T-cell (primary cell): ENCODE data around the gene SSH3. TPM values are rescaled to one million over a fixed set of nuclear protein-coding genes. Genes with fewer than 3 reads are reported as not detected.
"Not testable (repeated sequence)": the region's sequence is repeated elsewhere in the genome, so short reads cannot be mapped to it uniquely, and the experiment has no call there.

Source experiments
- ATAC-seq, 4 experiments: fragments of 200-7000 bp in 3 of 4; fragments of 150-1000 bp in 1 of 4; cut with Tn5 transposase; replicated peaks in 1 of 4; 1 replicate in 3 of 4; 2 replicates in 1 of 4; pipeline ENCODE4 v1.10.0; 2021; ENCODE audit warnings: moderate library complexity in 3 of 4, mild to moderate bottlenecking in 2 of 4, moderate number of reproducible peaks in 1 of 4
- CTCF ChIA-PET, 2 donors: fragments of 300-600 bp; sonication (Branson Sonifier 250); formaldehyde crosslinking; loops; one replicate each; lab custom pipeline; 2022; ENCODE audit warnings: antibody characterized with exemption in 2 of 2; lab: Charles Lee
- POLR2A ChIA-PET, 2 donors: fragments of 300-600 bp; sonication (Branson Sonifier 250); formaldehyde crosslinking; loops; one replicate each; lab custom pipeline; 2022; ENCODE audit warnings: antibody characterized with exemption in 2 of 2; lab: Charles Lee
- DNase-seq, 35 experiments: peaks; one replicate each; pipeline versions ENCODE4 v3.0.0 to v3.0.0-alpha.2; 2013 to 2023
- H3K27ac ChIP-seq: one replicate; pipeline ENCODE4 v1.5.1; 2013; ENCODE audit warnings: low read length
- H3K27me3 ChIP-seq, 2 experiments: replicated peaks in 1 of 2; 1 replicate in 1 of 2; 2 replicates in 1 of 2; pipeline versions ENCODE4 v1.6.1 to v1.7.0; 2013; ENCODE audit warnings: low read length in 1 of 2, mixed read lengths in 1 of 2; ENCODE audit not compliant: control insufficient read depth in 2 of 2, insufficient read depth in 2 of 2; ENCODE audit errors: extremely low read depth in 1 of 2
- H3K36me3 ChIP-seq, 2 donors: 1 replicate in 1 of 2; 2 replicates in 1 of 2; pipeline versions ENCODE4 v1.6.1 to v1.7.0; 2013; ENCODE audit warnings: low read length in 1 of 2; ENCODE audit not compliant: control insufficient read depth in 2 of 2, insufficient read depth in 1 of 2; ENCODE audit errors: extremely low read depth in 1 of 2
- H3K4me1 ChIP-seq, 2 experiments: 1 replicate in 1 of 2; 2 replicates in 1 of 2; pipeline versions ENCODE4 v1.6.1 to v1.7.0; 2013; ENCODE audit warnings: low read length in 2 of 2, mixed read lengths in 1 of 2; ENCODE audit not compliant: insufficient read depth in 2 of 2, control insufficient read depth in 1 of 2; ENCODE audit errors: extremely low read depth in 1 of 2
- H3K4me3 ChIP-seq, 2 donors: 1 replicate in 1 of 2; 2 replicates in 1 of 2; pipeline versions ENCODE4 v1.5.1 to v1.7.0; 2013; ENCODE audit warnings: mild to moderate bottlenecking in 2 of 2, low read length in 1 of 2, moderate library complexity in 1 of 2; ENCODE audit not compliant: control insufficient read depth in 1 of 2; ENCODE audit errors: extremely low read depth in 1 of 2
- H3K9me3 ChIP-seq: 2 replicates; pipeline ENCODE4 v1.7.0; 2013
- H3K27ac Mint-ChIP-seq, 2 donors: one replicate each; pipeline ENCODE4 v1.8.0; 2020 to 2021; ENCODE audit warnings: mild to moderate bottlenecking in 2 of 2, mixed read lengths in 2 of 2
- H3K27me3 Mint-ChIP-seq, 2 donors: one replicate each; pipeline ENCODE4 v1.8.0; 2021 to 2022; ENCODE audit warnings: mixed read lengths in 2 of 2
- H3K36me3 Mint-ChIP-seq: one replicate; pipeline ENCODE4 v1.8.0; 2021; ENCODE audit warnings: mixed read lengths
- H3K4me1 Mint-ChIP-seq, 3 donors: one replicate each; pipeline ENCODE4 v1.8.0; 2020 to 2022; ENCODE audit warnings: mixed read lengths in 3 of 3, mild to moderate bottlenecking in 1 of 3
- H3K4me3 Mint-ChIP-seq, 3 donors: one replicate each; pipeline ENCODE4 v1.8.0; 2020 to 2022; ENCODE audit warnings: mild to moderate bottlenecking in 3 of 3, mixed read lengths in 3 of 3, moderate library complexity in 3 of 3
- H3K9me3 Mint-ChIP-seq, 3 donors: one replicate each; pipeline ENCODE4 v1.8.0; 2020 to 2022; ENCODE audit warnings: mixed read lengths in 3 of 3
- WGBS: methylation state at CpG from one replicate; pipeline ENCODE4 v1.1.5; 2013; ENCODE audit warnings: missing lambda C conversion rate; ENCODE audit not compliant: insufficient coverage; 5-methylcytosine and 5-hydroxymethylcytosine counted together
- total RNA-seq, 35 experiments: library from RNA in 6 of 35; stranded (reverse) in 6 of 35; fragments of 120-200 nt in 1 of 35; gene quantifications; one replicate each; pipeline versions ENCODE4 v1.2.1 to v1.2.4 and lab custom pipeline; 2013 to 2026

The SSH3 gene
- total RNA-seq, 5 donors from 2014 or later (not counting 1 experiment from before 2014, with no cell fraction given), result 11.5 to 30.9 (median 26.7) TPM

GRCh38 chr11:67256477-67257135 is 46.7 kb upstream of the SSH3 start:
- Histone ChIP-seq H3K27me3 (peaks cover 0 to 4% of the 10 kb centered on the region in 2 experiments), H3K36me3 (peaks cover 14 to 55% of the 10 kb centered on the region in 2 donors), H3K9me3 (no peaks in the 10 kb centered on the region), H3K4me1 (peaks cover 0 to 19% of the 10 kb centered on the region in 2 experiments), H3K4me3 (no peak overlapping the region), H3K27ac (no peak overlapping the region)
- H3K27ac Mint-ChIP-seq, result peak overlapping the region; percentile 48 to 63
- no peak for DNase-seq
- no peaks in the 10 kb centered on the region for H3K9me3 Mint-ChIP-seq
- H3K27me3 Mint-ChIP-seq, result no peaks in the 10 kb centered on the region
- CTCF ChIA-PET, result interaction anchor here in 1 of 2 donors (0.6 kb wide), 1 partner anchor 35 kb away, joined by 3 read pairs; no protein-coding TSS in a partner anchor
- peaks cover 33 to 53% (median 35%) of the 10 kb centered on the region in 3 donors for H3K4me1 Mint-ChIP-seq
- H3K36me3 Mint-ChIP-seq, result peaks cover 43% of the 10 kb centered on the region
- 79% methylated on average over 3 of the region's 5 CpGs for WGBS
- no peak for ATAC-seq
- H3K4me3 Mint-ChIP-seq, result no peak overlapping the region
- POLR2A ChIA-PET, result interaction anchor here in 1 of 2 donors (0.7 kb wide), 1 partner anchor 97 kb away, joined by 3 read pairs; no protein-coding TSS in a partner anchor

GRCh38 chr11:67260406-67260805 is 42.9 kb upstream of the SSH3 start:
- Mint-ChIP-seq H3K27ac (no peak overlapping the region), H3K4me1 (peaks cover 25 to 47% (median 33%) of the 10 kb centered on the region in 3 donors), H3K36me3 (peaks cover 13% of the 10 kb centered on the region), H3K27me3 (peaks cover 0 to 4% of the 10 kb centered on the region in 2 donors), H3K4me3 (peak overlapping the region in 1 of 3 donors; percentile 47), H3K9me3 (no peaks in the 10 kb centered on the region)
- Histone ChIP-seq H3K4me3 (no peak overlapping the region), H3K4me1 (peaks cover 10 to 38% of the 10 kb centered on the region in 2 experiments), H3K9me3 (no peaks in the 10 kb centered on the region), H3K36me3 (peaks cover 4 to 18% of the 10 kb centered on the region in 2 donors), H3K27ac (no peak overlapping the region), H3K27me3 (peaks cover 0 to 13% of the 10 kb centered on the region in 2 experiments)
- CTCF ChIA-PET, result no interaction called here
- WGBS, result 85% methylated on average over 4 of the region's 6 CpGs
- POLR2A ChIA-PET, result interaction anchor here in 1 of 2 donors (0.8 kb wide), 1 partner anchor 20 kb away, joined by 5 read pairs; no protein-coding TSS in a partner anchor
- ATAC-seq, result no peak
- no peak for DNase-seq

GRCh38 chr11:67260885-67261639 is 42.3 kb upstream of the SSH3 start:
- 30% methylated on average over 33 of the region's 50 CpGs for WGBS
- H3K9me3 Mint-ChIP-seq, H3K27ac Mint-ChIP-seq, H3K4me3 ChIP-seq, ATAC-seq, H3K27ac ChIP-seq, H3K27me3 Mint-ChIP-seq, H3K36me3 Mint-ChIP-seq, POLR2A ChIA-PET, H3K9me3 ChIP-seq: not testable (repeated sequence)
- DNase-seq, result peak in 1 of 35 experiments; percentile 46
- Mint-ChIP-seq H3K4me1 (peaks cover 32 to 49% (median 38%) of the 10 kb centered on the region in 3 donors), H3K4me3 (peak overlapping the region in 2 of 3 donors; percentile 47 to 57)
- Histone ChIP-seq H3K36me3 (peaks cover 4 to 11% of the 10 kb centered on the region in 2 donors), H3K4me1 (peaks cover 10 to 45% of the 10 kb centered on the region in 2 experiments), H3K27me3 (peaks cover 0 to 13% of the 10 kb centered on the region in 2 experiments)
- CTCF ChIA-PET, result interaction anchor here (0.5 to 4.2 kb wide), 4 partner anchors 20 to 1908 kb away, joined by 3 to 20 read pairs (median 10); partner anchors contain the start of gene POLD4 (in 1 of the 2)

- ChIA-PET CTCF (interaction anchor here (0.5 to 4.2 kb wide), 6 partner anchors 9 to 1908 kb away, joined by 3 to 20 read pairs (median 6); partner anchors contain the start of gene POLD4 (in 1 of the 2)), POLR2A (no interaction called here)
- H3K36me3 Mint-ChIP-seq, result peaks cover 8% of the 10 kb centered on the region
- ATAC-seq (no peak), DNase-seq (no peak)
- WGBS, result 41% methylated on average over 17 of the region's 18 CpGs
- Histone ChIP-seq H3K27ac (no peak overlapping the region), H3K4me1 (peaks cover 10 to 46% of the 10 kb centered on the region in 2 experiments), H3K27me3 (peaks cover 0 to 13% of the 10 kb centered on the region in 2 experiments), H3K4me3 (no peak overlapping the region), H3K36me3 (peaks cover 4 to 6% of the 10 kb centered on the region in 2 donors), H3K9me3 (no peaks in the 10 kb centered on the region)
- H3K27ac Mint-ChIP-seq, result no peak overlapping the region
- H3K4me1 Mint-ChIP-seq, result peaks cover 32 to 49% (median 38%) of the 10 kb centered on the region in 3 donors
- H3K4me3 Mint-ChIP-seq, result peak overlapping the region in 1 of 3 donors; percentile 55
- peaks cover 0 to 4% of the 10 kb centered on the region in 2 donors for H3K27me3 Mint-ChIP-seq
- H3K9me3 Mint-ChIP-seq, result no peaks in the 10 kb centered on the region
These were observed 41.7 kb upstream of the SSH3 start for GRCh38 chr11:67261640-67261945.

- DNase-seq, result no peak
- H3K36me3 Mint-ChIP-seq, result peaks cover 3% of the 10 kb centered on the region
- peaks cover 32 to 49% (median 38%) of the 10 kb centered on the region in 3 donors for H3K4me1 Mint-ChIP-seq
These were observed 41.2 kb upstream of the SSH3 start for GRCh38 chr11:67261946-67262681.

More at GRCh38 chr11:67261946-67262681, 41.2 kb upstream of the SSH3 start:
- ATAC-seq, result no peak
- POLR2A ChIA-PET, result interaction anchor here (0.6 to 0.9 kb wide), 2 partner anchors 29 to 60 kb away, joined by 6 to 7 read pairs; no protein-coding TSS in a partner anchor
- CTCF ChIA-PET, result interaction anchor here (0.5 to 4.2 kb wide), 11 partner anchors 9 to 1909 kb away, joined by 3 to 20 read pairs (median 4); partner anchors contain the start of genes PC (in 1 of the 2) and POLD4 (in 1 of the 2)
- Histone ChIP-seq H3K27me3 (peaks cover 0 to 13% of the 10 kb centered on the region in 2 experiments), H3K9me3 (no peaks in the 10 kb centered on the region), H3K27ac (no peak overlapping the region), H3K36me3 (peaks cover under 1% of the 10 kb centered on the region in 2 donors), H3K4me1 (peaks cover 10 to 46% of the 10 kb centered on the region in 2 experiments), H3K4me3 (no peak overlapping the region)
- WGBS, result 58% methylated on average over 12 of the region's 18 CpGs
- Mint-ChIP-seq H3K9me3 (no peaks in the 10 kb centered on the region), H3K27me3 (peaks cover 0 to 4% of the 10 kb centered on the region in 2 donors), H3K27ac (peak overlapping the region; percentile 64 to 65), H3K4me3 (peak overlapping the region; percentile 52 to 67 (median 53))
